C4-2B (cell line): ENCODE measurements around the gene AK9.
"Not testable (repeated sequence)": the region's sequence is repeated elsewhere in the genome, so short reads cannot be mapped to it uniquely, and the experiment has no call there.

ENCODE experiments used
- H3K27ac ChIP-seq: fragments of 450-650 bp; 2 replicates; pipeline ENCODE4 v1.5.1; 2017
- CTCF ChIP-seq: fragments of 450-650 bp; conservative IDR thresholded peaks from 2 replicates; pipeline ENCODE4 v1.5.1; 2017; ENCODE audit warnings: mild to moderate bottlenecking
- ZFX ChIP-seq: fragments of 450-650 bp; IDR thresholded peaks from 2 replicates; pipeline ENCODE4 v1.6.1; 2017

Gene AK9

GRCh38 chr6:109713097-109713496 is 22.1 kb upstream of the AK9 start:
- TF ChIP-seq ZFX (no peak), CTCF (no peak)
- H3K27ac ChIP-seq: no peak overlapping the region

GRCh38 chr6:109708099-109708498 is 17.1 kb upstream of the AK9 start:
- H3K27ac ChIP-seq: not testable (repeated sequence)

GRCh38 chr6:109706513-109706912 is 15.5 kb upstream of the AK9 start:
- TF ChIP-seq CTCF: no peak
- no peak for TF ChIP-seq ZFX
- H3K27ac ChIP-seq: no peak overlapping the region

GRCh38 chr6:109705258-109705657 is 14.3 kb upstream of the AK9 start:
- H3K27ac ChIP-seq: no peak overlapping the region
- TF ChIP-seq CTCF (peak; percentile 97), ZFX (no peak)

- TF ChIP-seq CTCF (no peak), ZFX (no peak)
- no peak overlapping the region for H3K27ac ChIP-seq
Observed at GRCh38 chr6:109702791-109703190, 11.8 kb upstream of the AK9 start.

- TF ChIP-seq CTCF (no peak), ZFX (no peak)
- H3K27ac ChIP-seq: no peak overlapping the region
Observed at GRCh38 chr6:109701774-109702173, 10.8 kb upstream of the AK9 start.

GRCh38 chr6:109701221-109701620 is 10.2 kb upstream of the AK9 start:
- TF ChIP-seq ZFX: no peak

GRCh38 chr6:109696355-109696754 is 5.4 kb upstream of the AK9 start:
- no peak for TF ChIP-seq ZFX
- TF ChIP-seq CTCF: no peak
- no peak overlapping the region for H3K27ac ChIP-seq

More at GRCh38 chr6:109701221-109701620, 10.2 kb upstream of the AK9 start:
- no peak overlapping the region for H3K27ac ChIP-seq

GRCh38 chr6:109695468-109695867 is 4.5 kb upstream of the AK9 start:
- TF ChIP-seq ZFX (no peak), CTCF (0 out of 2 replicates have a peak, but pooled peaks have one; percentile 8)

More at GRCh38 chr6:109695468-109695867, 4.5 kb upstream of the AK9 start:
- H3K27ac ChIP-seq: no peak overlapping the region
